Heart right ventricle (tissue), 16 donors: ENCODE results near the gene HMGCLL1. TPM values are rescaled to one million over a fixed set of nuclear protein-coding genes. Genes with fewer than 3 reads are reported as not detected.

Source experiments
- ATAC-seq, 8 donors: fragments of 200-7000 bp; cut with Tn5 transposase; one replicate each; pipeline ENCODE4 v1.9.1; 2020; ENCODE audit warnings: mild to moderate bottlenecking in 8 of 8, moderate library complexity in 8 of 8, moderate number of reproducible peaks in 1 of 8
- DNase-seq, 2 donors: peaks; one replicate each; pipeline ENCODE4 v3.0.0-alpha.2; 2020
- H3K27ac ChIP-seq, 10 donors: fragments of 200-600 bp; sonication (generic) in 2 of 10; one replicate each; pipeline versions ENCODE4 v1.5.0 to v1.8.0; 2020 to 2022; ENCODE audit warnings: mild to moderate bottlenecking in 3 of 10
- H3K27me3 ChIP-seq, 7 donors: fragments of 200-600 bp; one replicate each; pipeline ENCODE4 v1.8.0; 2021 to 2022; ENCODE audit warnings: mild to moderate bottlenecking in 2 of 7
- H3K36me3 ChIP-seq, 9 donors: fragments of 200-600 bp; sonication (generic) in 1 of 9; one replicate each; pipeline versions ENCODE4 v1.5.0 to v1.8.0; 2020 to 2022; ENCODE audit warnings: mild to moderate bottlenecking in 2 of 9
- H3K4me1 ChIP-seq, 9 donors: fragments of 200-600 bp; sonication (generic) in 1 of 9; one replicate each; pipeline versions ENCODE4 v1.5.0 to v1.8.0; 2020 to 2022; ENCODE audit warnings: mild to moderate bottlenecking in 4 of 9
- H3K4me3 ChIP-seq, 10 donors: fragments of 200-600 bp; sonication (generic) in 2 of 10; one replicate each; pipeline versions ENCODE4 v1.5.0 to v1.8.0; 2020 to 2022; ENCODE audit warnings: mild to moderate bottlenecking in 7 of 10, moderate library complexity in 2 of 10
- H3K9me3 ChIP-seq, 11 donors: fragments of 200-600 bp in 10 of 11; sonication (generic) in 2 of 11; one replicate each; pipeline versions ENCODE4 v1.5.0 to v1.8.0; 2013 to 2022; ENCODE audit warnings: mild to moderate bottlenecking in 2 of 11, control low read depth in 1 of 11, moderate library complexity in 1 of 11
- CTCF ChIP-seq, 9 donors: fragments of 200-600 bp; sonication (generic) in 2 of 9; IDR thresholded peaks; one replicate each; pipeline versions ENCODE4 v1.5.0 to v1.8.0; 2021 to 2022; ENCODE audit warnings: antibody characterized with exemption in 9 of 9, mild to moderate bottlenecking in 5 of 9, moderate library complexity in 1 of 9
- WGBS, 2 donors: extraction: QIAGEN DNeasy Blood & Tissue Kit; methylation state at CpG; one replicate each; pipeline ENCODE4 v1.1.7; 2013; ENCODE audit warnings: inconsistent platforms in 1 of 2; 5-methylcytosine and 5-hydroxymethylcytosine counted together
- intact Hi-C, 10 donors: fragments of 100-400 bp; cut with DNase I; formaldehyde crosslinking; loops; one replicate each; pipeline versions ENCODE4 v1.11.1 to v1.14.2; 2022
- polyA plus RNA-seq, 2 donors: library from polyadenylated mRNA; stranded (reverse); fragments of 200-250 nt; gene quantifications; one replicate each; pipeline ENCODE4 v1.2.3, GENCODE V29; 2013
- total RNA-seq, 10 donors: library from RNA; stranded (reverse); fragmentation: NEBNext Ultra II Directional in 3 of 10; extraction: Animal tissue kit (Norgen Biotek cat#: 25700) in 3 of 10; gene quantifications; one replicate each; pipeline versions ENCODE4 v1.2.1 to v1.2.4, GENCODE V29; 2021 to 2023
- donor health status: Arrhythmogenic right ventricular cardiomyopathy.
- donor health status: ischemic (EF 13 %, LVEDD 7.1; RV severe dilation, severe dysfunction).
- donor health status: healthy with polysubstance abuse.
- donor health status: DM: no; HTN: yes; CAD: no.
- donor health status: DM: no; HTN: no; CAD: no.
- donor health status: ischemic (EF 25% LVEDD 6.9; RV normal size, moderate dysfunction).
- donor health status: ischemic (EF 25% LVEDD 5.7; RV mildly dilated, moderate dysfunction).
- donor health status: healthy.
- donor health status: DM: yes; HTN: yes; CAD: no.
- donor health status: Ischemic cardiomyopathy.
- donor health status: ischemic (EF 35%, LVEDD 5.7; RV mildly dilated, moderate dysfunction).
- donor health status: nonischemic (EF 11% LVEDD 7.7; RV severe dilation, severe dysfunction).
- donor health status: DM: yes; HTN: yes; CAD: no.
- donor health status: PGD.
- donor health status: ischemic (EF 29% LVEDD 5.4; RV normal size, mild dysfunction).
- donor health status: nonischemic (EF 23%, LVEDD 6.1; RV moderate dilation, normal function).

The HMGCLL1 gene
- total and polyA plus RNA-seq, 12 donors, result 0.35 to 2.6 (median 1.1) TPM

GRCh38 chr6:55567558-55567957 is 11.4 kb downstream of the HMGCLL1 start:
- H3K27me3 ChIP-seq, result no peaks in the 10 kb centered on the region
- DNase-seq (no peak), ATAC-seq (peak in 3 of 8 donors; percentile 61 to 71 (median 70))
- intact Hi-C loops, result loop anchor here in 2 of 10 donors (10.0 kb wide), 2 partner anchors 113 to 317 kb away; no protein-coding TSS in a partner anchor
- 20 to 27% methylated on average over 4 of the region's 4 CpGs for WGBS, 2 donors
- peaks cover 0 to 7% (median under 1%) of the 10 kb centered on the region in 11 donors for H3K9me3 ChIP-seq
- TF ChIP-seq CTCF (IDR thresholded peaks at IDR 0.05), result no peak
- no peak overlapping the region for H3K4me3 ChIP-seq
- no peaks in the 10 kb centered on the region for H3K36me3 ChIP-seq
- H3K27ac ChIP-seq, result peak overlapping the region in 7 of 10 donors; percentile 32 to 65 (median 43)
- peaks cover 0 to 23% (median 0%) of the 10 kb centered on the region in 9 donors for H3K4me1 ChIP-seq

GRCh38 chr6:55566036-55566710 is 12.8 kb downstream of the HMGCLL1 start:
- DNase-seq (no peak), ATAC-seq (no peak)
- TF ChIP-seq CTCF (IDR thresholded peaks at IDR 0.05), result no peak
- no peaks in the 10 kb centered on the region for H3K9me3 ChIP-seq
- intact Hi-C loops, result loop anchor here in 2 of 10 donors (10.0 kb wide), 2 partner anchors 111 to 319 kb away; no protein-coding TSS in a partner anchor
- 79 to 84% methylated on average over 4 of the region's 4 CpGs for WGBS, 2 donors
- H3K4me1 ChIP-seq, result peaks cover 0 to 23% (median 0%) of the 10 kb centered on the region in 9 donors
- no peaks in the 10 kb centered on the region for H3K36me3 ChIP-seq
- no peaks in the 10 kb centered on the region for H3K27me3 ChIP-seq
- H3K27ac ChIP-seq, result peak overlapping the region in 4 of 10 donors; percentile 2 to 65 (median 30)
- no peak overlapping the region for H3K4me3 ChIP-seq

GRCh38 chr6:55562318-55562717 is 16.7 kb downstream of the HMGCLL1 start:
- no peak for DNase-seq
- ATAC-seq, result no peak
- no peaks in the 10 kb centered on the region for H3K36me3 ChIP-seq
- no peak overlapping the region for H3K4me3 ChIP-seq
- peaks cover 0 to 4% (median 0%) of the 10 kb centered on the region in 9 donors for H3K4me1 ChIP-seq
- H3K9me3 ChIP-seq, result no peaks in the 10 kb centered on the region
- 73 to 87% methylated on average over 3 of the region's 3 CpGs for WGBS, 2 donors
- intact Hi-C loops, result loop anchor here in 2 of 10 donors (10.0 kb wide), 2 partner anchors 108 to 322 kb away; no protein-coding TSS in a partner anchor
- H3K27me3 ChIP-seq, result no peaks in the 10 kb centered on the region
- H3K27ac ChIP-seq, result peak overlapping the region in 1 of 10 donors; percentile 1
- no peak for TF ChIP-seq CTCF (IDR thresholded peaks at IDR 0.05)

GRCh38 chr6:55560290-55560885 is 18.6 kb downstream of the HMGCLL1 start:
- Histone ChIP-seq H3K36me3 (no peaks in the 10 kb centered on the region), H3K27ac (no peak overlapping the region), H3K27me3 (peaks cover 0 to 5% (median 0%) of the 10 kb centered on the region in 7 donors), H3K4me3 (no peak overlapping the region), H3K4me1 (peaks cover 0 to 4% (median 0%) of the 10 kb centered on the region in 9 donors), H3K9me3 (no peaks in the 10 kb centered on the region)
- 75 to 80% methylated on average over 2 of the region's 2 CpGs for WGBS, 2 donors
- intact Hi-C loops, result loop anchor here in 2 of 10 donors (10.0 kb wide), 2 partner anchors 106 to 324 kb away; no protein-coding TSS in a partner anchor
- ATAC-seq (no peak), DNase-seq (no peak)
- no peak for TF ChIP-seq CTCF (IDR thresholded peaks at IDR 0.05)
